Iris pigment epithelial cell (primary cell): ENCODE results near the gene LCMT1.

Experiments
- DNase-seq: peaks from one replicate; pipeline ENCODE4 v3.0.0-alpha.2; 2011; ENCODE audit warnings: low read depth

Gene LCMT1

GRCh38 chr16:25194273-25194878, 82.8 kb downstream of the LCMT1 start:
- no peak for DNase-seq

- no peak for DNase-seq
Observed at GRCh38 chr16:25198021-25198420, 86.5 kb downstream of the LCMT1 start.

- DNase-seq = no peak
Observed at GRCh38 chr16:25199457-25199856, 87.9 kb downstream of the LCMT1 start.

- peak; percentile 90 for DNase-seq
Observed at GRCh38 chr16:25210758-25211157, 99.2 kb downstream of the LCMT1 start.

GRCh38 chr16:25212636-25213035, 101.1 kb downstream of the LCMT1 start:
- no peak for DNase-seq

- no peak for DNase-seq
Observed at GRCh38 chr16:25213709-25214397, 102.3 kb downstream of the LCMT1 start.

- no peak for DNase-seq
Observed at GRCh38 chr16:25217112-25217511, 105.6 kb downstream of the LCMT1 start.

GRCh38 chr16:25217921-25218320, 106.4 kb downstream of the LCMT1 start:
- DNase-seq = no peak

- no peak for DNase-seq
Observed at GRCh38 chr16:25219070-25219737, 107.7 kb downstream of the LCMT1 start.

GRCh38 chr16:25222959-25223358, 111.4 kb downstream of the LCMT1 start:
- DNase-seq = no peak

GRCh38 chr16:25223964-25224363, 112.4 kb downstream of the LCMT1 start:
- DNase-seq = no peak

GRCh38 chr16:25224731-25225319, 113.3 kb downstream of the LCMT1 start:
- DNase-seq = no peak
